Activated T-cell treated with anti-CD3 and anti-CD28 coated beads, Interleukin-2, amount 50 U/mL, for 24 hours (primary cell): ENCODE measurements around the gene DOP1B.
A peak's percentile ranks its signal among the peaks of the same experiment; 100 is the strongest.
"Not testable (repeated sequence)": the region's sequence is repeated elsewhere in the genome, so short reads cannot be mapped to it uniquely, and the experiment has no call there.

Source experiments
- DNase-seq: peaks from one replicate; pipeline ENCODE4 v3.0.0-alpha.2; 2020
- H3K27ac Mint-ChIP-seq: 2 replicates; pipeline ENCODE4 v1.8.0; 2020; ENCODE audit warnings: mild to moderate bottlenecking, mixed read lengths
- H3K27me3 Mint-ChIP-seq: 2 replicates; pipeline ENCODE4 v1.8.0; 2020; ENCODE audit warnings: mixed read lengths
- H3K36me3 Mint-ChIP-seq: 2 replicates; pipeline ENCODE4 v1.8.0; 2020; ENCODE audit warnings: low read depth, mixed read lengths
- H3K4me1 Mint-ChIP-seq: 2 replicates; pipeline ENCODE4 v1.8.0; 2020; ENCODE audit warnings: low read depth, mixed read lengths
- H3K4me3 Mint-ChIP-seq: 2 replicates; pipeline ENCODE4 v1.8.0; 2020; ENCODE audit warnings: mild to moderate bottlenecking, moderate library complexity, mixed read lengths
- H3K9me3 Mint-ChIP-seq: 2 replicates; pipeline ENCODE4 v1.8.0; 2020; ENCODE audit warnings: mixed read lengths

The DOP1B gene

DNA sequence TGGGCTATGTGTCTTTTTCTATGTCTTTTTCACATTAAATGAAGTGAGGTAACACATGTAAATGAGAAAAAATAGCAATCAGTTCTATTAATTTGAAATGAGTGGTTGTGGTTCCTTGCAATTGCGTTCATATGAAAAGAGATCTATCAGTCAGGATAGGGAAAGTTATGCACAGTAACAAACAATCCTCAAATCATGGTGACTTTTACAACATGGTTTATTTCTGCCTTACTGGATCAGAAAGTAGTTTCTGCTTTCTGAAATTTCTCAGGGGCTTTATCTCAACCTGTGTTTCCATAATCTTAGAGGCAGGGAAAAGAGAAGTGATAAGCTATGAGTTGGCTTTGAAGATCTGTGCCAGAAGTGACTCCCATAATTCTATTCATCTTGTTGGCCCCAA is 39.0 kb downstream of the DOP1B start:
- no peak overlapping the region for H3K27ac Mint-ChIP-seq
- DNase-seq: no peak
- no peaks in the 10 kb centered on the region for H3K9me3 Mint-ChIP-seq
- H3K27me3 Mint-ChIP-seq: no peaks in the 10 kb centered on the region
- peaks cover 21% of the 10 kb centered on the region for H3K36me3 Mint-ChIP-seq
- no peaks in the 10 kb centered on the region for H3K4me1 Mint-ChIP-seq
- no peak overlapping the region for H3K4me3 Mint-ChIP-seq

DNA sequence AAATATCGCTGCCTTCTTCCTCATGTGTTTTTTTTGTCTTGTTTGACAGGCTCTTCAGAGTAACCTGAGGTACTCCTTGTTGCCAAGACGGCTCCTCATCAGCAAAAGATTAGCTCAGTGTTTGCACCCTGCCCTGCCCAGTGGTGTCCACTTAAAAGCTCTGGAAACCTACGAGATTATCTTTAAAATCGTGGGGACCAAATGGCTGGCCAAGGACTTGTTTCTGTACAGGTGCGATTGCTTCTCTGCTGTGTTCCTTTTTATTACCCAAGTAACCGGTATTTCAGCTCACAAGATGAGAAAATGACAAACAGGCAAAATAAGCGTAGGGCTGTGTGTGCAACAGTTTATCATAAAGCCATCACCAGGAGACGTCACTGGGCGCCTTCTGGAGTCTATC is 42.4 kb downstream of the DOP1B start:
- no peaks in the 10 kb centered on the region for H3K9me3 Mint-ChIP-seq
- peaks cover 34% of the 10 kb centered on the region for H3K36me3 Mint-ChIP-seq
- no peaks in the 10 kb centered on the region for H3K27me3 Mint-ChIP-seq
- no peak overlapping the region for H3K4me3 Mint-ChIP-seq
- DNase-seq: no peak
- H3K4me1 Mint-ChIP-seq: peaks cover 15% of the 10 kb centered on the region
- no peak overlapping the region for H3K27ac Mint-ChIP-seq

DNA sequence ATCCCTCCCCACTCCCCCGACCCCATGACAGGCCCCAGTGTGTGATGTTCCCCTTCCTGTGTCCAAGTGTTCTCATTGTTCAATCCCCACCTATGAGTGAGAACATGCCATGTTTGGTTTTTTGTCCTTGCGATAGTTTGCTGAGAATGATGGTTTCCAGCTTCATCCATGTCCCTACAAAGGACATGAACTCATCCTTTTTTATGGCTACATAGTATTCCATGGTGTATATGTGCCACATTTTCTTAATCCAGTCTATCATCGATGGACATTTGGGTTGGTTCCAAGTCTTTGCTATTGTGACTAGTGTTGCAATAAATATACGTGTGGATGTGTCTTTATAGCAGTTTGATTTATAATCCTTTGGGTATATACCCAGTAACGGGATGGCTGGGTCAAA is 43.0 kb downstream of the DOP1B start:
- H3K36me3 Mint-ChIP-seq: peaks cover 34% of the 10 kb centered on the region

DNA sequence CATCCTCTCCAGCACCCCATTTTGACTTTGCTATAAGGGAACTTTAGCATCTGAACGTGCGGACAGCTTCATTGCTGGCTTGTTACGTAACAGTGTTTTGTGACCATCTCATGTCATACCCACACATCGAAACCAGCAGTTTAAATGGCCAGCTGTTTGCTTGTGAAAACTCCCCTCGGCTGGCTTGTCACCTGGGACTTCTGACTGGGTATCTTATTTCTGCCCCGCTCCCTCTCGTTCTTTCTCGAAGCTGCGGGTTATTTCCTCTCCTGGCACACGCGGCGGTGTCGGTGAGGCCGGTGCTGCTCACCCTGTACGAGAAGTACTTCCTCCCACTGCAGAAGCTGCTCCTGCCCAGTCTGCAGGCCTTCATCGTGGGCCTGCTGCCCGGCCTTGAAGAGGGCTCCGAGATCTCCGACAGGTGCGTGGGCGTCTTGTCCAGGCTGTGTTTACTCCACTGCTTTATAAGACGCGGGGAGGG is 43.5 kb downstream of the DOP1B start:
- H3K4me1 Mint-ChIP-seq: peaks cover 22% of the 10 kb centered on the region
- DNase-seq: no peak
- H3K27ac Mint-ChIP-seq: no peak overlapping the region
- no peak overlapping the region for H3K4me3 Mint-ChIP-seq
- H3K27me3 Mint-ChIP-seq: no peaks in the 10 kb centered on the region
- peaks cover 34% of the 10 kb centered on the region for H3K36me3 Mint-ChIP-seq
- no peaks in the 10 kb centered on the region for H3K9me3 Mint-ChIP-seq

More for the DNA sequence above, 43.0 kb downstream of the DOP1B start:
- H3K27me3 Mint-ChIP-seq, H3K9me3 Mint-ChIP-seq, H3K4me3 Mint-ChIP-seq, H3K27ac Mint-ChIP-seq, DNase-seq: not testable (repeated sequence)
- H3K4me1 Mint-ChIP-seq: peaks cover 19% of the 10 kb centered on the region

DNA sequence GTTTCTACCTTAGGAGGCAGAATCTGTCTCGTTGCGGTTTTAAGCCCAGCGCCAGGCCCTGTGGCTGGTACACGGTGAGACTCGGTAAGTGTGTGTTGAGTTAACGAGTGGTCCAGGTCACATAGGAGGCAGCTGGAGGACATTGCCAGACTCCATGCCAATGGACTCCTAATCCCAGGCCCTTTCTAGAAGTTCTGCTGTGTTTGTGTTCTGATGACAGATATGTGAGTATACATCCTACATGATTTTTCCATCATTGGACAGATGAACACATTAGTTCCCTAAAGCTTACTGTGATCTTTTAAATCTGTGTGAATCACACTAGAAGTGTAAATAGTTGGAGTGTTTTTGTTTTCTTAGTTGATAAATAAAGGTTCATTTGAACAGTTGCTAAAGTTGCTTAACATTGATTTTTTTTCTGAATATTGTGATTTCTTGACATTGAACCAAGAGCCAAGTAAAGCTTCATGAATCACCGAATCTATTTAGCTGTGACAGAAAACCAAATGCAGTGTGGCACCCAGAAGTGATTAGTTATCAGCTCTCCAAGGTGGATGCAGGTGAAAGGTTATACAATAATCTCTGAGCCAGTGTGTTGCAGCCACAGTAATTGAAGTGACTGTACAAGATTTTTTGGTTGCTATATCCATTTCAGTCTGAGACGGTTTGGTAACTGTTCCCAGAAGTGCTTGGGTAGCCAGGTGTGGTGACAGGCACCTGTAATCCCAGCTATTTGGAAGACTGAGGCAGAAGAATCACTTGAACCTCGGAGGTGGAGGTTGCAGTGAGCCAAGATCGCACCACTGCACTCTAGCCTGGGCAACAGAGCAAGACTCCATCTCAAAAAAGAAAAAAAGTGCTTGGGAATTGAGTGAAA is 46.3 kb downstream of the DOP1B start:
- Mint-ChIP-seq H3K27me3 (no peaks in the 10 kb centered on the region), H3K27ac (peak overlapping the region; percentile 76), H3K9me3 (no peaks in the 10 kb centered on the region), H3K4me1 (peaks cover 32% of the 10 kb centered on the region), H3K36me3 (peaks cover 34% of the 10 kb centered on the region), H3K4me3 (no peak overlapping the region)
- no peak for DNase-seq

DNA sequence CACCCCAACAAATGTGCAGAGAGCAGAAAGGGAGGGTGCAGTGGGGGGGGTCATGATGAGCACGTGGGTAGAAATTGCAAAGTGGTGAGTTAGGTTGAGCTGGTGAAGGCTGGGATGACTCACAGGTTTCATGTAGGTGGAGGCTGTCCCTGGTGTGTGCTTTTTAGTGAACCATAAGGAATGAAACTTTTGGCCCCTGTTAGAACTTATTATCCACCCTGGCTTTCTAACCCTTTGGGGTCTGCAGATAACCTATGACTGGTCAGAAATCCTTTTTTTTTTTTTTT is 46.9 kb downstream of the DOP1B start:
- no peaks in the 10 kb centered on the region for H3K27me3 Mint-ChIP-seq
- DNase-seq: peak; percentile 50
- H3K36me3 Mint-ChIP-seq: peaks cover 38% of the 10 kb centered on the region
- peaks cover 35% of the 10 kb centered on the region for H3K4me1 Mint-ChIP-seq
- peak overlapping the region; percentile 76 for H3K27ac Mint-ChIP-seq
- H3K9me3 Mint-ChIP-seq: no peaks in the 10 kb centered on the region
- H3K4me3 Mint-ChIP-seq: no peak overlapping the region

DNA sequence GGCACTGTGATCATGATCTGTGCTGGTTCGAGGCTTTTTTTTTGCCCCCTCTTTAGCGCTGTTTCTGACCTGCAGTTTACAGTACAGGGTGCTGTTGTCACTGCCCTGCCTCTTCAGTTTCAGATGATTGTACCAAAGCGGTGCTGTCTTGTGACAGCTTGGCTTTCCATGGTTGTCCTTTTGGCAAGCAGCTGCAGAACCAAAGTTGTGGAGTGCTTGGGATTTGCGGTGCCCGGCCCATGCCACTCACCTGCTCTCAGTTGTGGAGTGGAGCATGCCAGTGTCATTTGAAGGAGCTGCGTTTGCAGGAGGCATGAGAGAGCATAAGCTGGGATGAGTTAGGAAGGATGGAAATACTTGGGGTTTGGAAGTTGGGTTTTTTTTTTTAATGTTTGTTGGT is 48.4 kb downstream of the DOP1B start:
- H3K36me3 Mint-ChIP-seq: peaks cover 34% of the 10 kb centered on the region
- H3K4me3 Mint-ChIP-seq: no peak overlapping the region
- H3K27ac Mint-ChIP-seq: no peak overlapping the region
- peaks cover 41% of the 10 kb centered on the region for H3K4me1 Mint-ChIP-seq
- H3K27me3 Mint-ChIP-seq: no peaks in the 10 kb centered on the region
- no peaks in the 10 kb centered on the region for H3K9me3 Mint-ChIP-seq
- DNase-seq: no peak

DNA sequence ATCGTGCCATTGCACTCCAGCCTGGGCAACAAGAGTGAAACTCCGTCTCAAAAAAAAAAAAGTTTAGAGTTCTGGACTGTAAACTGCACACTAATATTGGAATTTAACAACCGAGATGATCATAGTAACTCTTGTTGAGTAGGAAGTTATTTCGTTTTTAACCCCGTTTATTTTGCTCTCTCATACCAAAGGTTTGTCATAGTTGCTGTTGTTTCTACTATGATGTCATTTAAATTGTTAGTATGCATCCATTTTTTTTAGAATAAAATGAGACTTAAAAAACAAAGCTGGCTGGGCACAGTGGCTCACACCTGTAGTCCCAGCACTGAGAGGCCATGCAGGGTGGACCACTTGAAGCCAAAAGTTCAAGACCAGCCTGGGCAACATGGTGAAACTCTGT is 49.3 kb downstream of the DOP1B start:
- Mint-ChIP-seq H3K36me3 (peaks cover 30% of the 10 kb centered on the region), H3K4me1 (peaks cover 43% of the 10 kb centered on the region)

More for the DNA sequence above, 49.3 kb downstream of the DOP1B start:
- H3K27ac Mint-ChIP-seq: no peak overlapping the region
- H3K27me3 Mint-ChIP-seq: no peaks in the 10 kb centered on the region
- DNase-seq: no peak
- no peak overlapping the region for H3K4me3 Mint-ChIP-seq
- no peaks in the 10 kb centered on the region for H3K9me3 Mint-ChIP-seq
